GM13976 (cell line): ENCODE data around the gene CCDC88B.
"Not testable (repeated sequence)": the region's sequence is repeated elsewhere in the genome, so short reads cannot be mapped to it uniquely, and the experiment has no call there.

ENCODE experiments used
- DNase-seq: peaks from one replicate; pipeline ENCODE4 v3.0.0; 2012; ENCODE audit warnings: low spot score
- in situ Hi-C: fragments of 300-500 bp; cut with MboI; formaldehyde crosslinking; loops from one replicate; pipeline ENCODE4 v1.12.0; 2022; ENCODE audit warnings: low sequenced_read_pairs, mixed read lengths, inconsistent platforms; ENCODE audit not compliant: unreplicated experiment
- TF ChIP-seq, protein P1 (sequence below): IDR thresholded peaks from 2 replicates; pipeline ENCODE4 v1.5.1; 2012; ENCODE audit warnings: borderline replicate concordance, mild to moderate bottlenecking; ENCODE audit not compliant: insufficient read depth; ENCODE audit errors: extremely low read depth, missing control alignments, control extremely low read depth

Gene CCDC88B

DNA sequence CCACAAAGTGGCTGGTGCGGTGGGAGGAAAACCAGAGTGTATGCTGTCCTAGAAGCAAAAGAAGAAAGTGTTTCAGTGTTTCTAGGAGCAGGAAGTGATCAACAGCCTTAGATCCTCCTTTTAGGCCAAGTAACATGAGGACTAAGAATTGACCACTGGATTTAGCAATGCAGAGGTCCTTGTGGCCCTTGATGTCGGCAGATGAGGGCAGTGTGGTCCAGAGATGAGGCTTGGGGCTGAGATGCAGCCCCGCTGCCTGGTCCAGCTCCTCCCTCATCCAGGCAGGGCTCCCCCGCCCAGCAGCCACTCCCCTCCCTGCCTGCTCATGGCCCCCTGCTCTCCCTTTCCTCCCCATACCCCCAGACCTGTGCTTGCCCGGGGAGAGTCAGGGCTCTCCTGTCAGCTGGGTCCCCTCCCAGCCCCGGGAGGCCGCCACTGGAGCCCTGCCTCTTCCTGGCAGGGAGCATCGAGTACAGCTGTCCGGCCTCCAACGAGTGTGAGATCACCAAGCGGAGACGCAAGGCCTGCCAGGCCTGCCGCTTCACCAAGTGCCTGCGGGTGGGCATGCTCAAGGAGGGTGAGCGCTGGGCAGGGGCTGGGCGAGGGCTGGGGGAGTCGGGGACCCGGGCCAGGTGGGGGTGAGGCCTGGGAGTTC, 26.4 kb upstream of the CCDC88B start:
- DNase-seq, result no peak
- in situ Hi-C loops, result no loop called here
- TF ChIP-seq, protein P1, sequence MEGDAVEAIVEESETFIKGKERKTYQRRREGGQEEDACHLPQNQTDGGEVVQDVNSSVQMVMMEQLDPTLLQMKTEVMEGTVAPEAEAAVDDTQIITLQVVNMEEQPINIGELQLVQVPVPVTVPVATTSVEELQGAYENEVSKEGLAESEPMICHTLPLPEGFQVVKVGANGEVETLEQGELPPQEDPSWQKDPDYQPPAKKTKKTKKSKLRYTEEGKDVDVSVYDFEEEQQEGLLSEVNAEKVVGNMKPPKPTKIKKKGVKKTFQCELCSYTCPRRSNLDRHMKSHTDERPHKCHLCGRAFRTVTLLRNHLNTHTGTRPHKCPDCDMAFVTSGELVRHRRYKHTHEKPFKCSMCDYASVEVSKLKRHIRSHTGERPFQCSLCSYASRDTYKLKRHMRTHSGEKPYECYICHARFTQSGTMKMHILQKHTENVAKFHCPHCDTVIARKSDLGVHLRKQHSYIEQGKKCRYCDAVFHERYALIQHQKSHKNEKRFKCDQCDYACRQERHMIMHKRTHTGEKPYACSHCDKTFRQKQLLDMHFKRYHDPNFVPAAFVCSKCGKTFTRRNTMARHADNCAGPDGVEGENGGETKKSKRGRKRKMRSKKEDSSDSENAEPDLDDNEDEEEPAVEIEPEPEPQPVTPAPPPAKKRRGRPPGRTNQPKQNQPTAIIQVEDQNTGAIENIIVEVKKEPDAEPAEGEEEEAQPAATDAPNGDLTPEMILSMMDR, result no peak

GRCh38 chr11:64314146-64314804, 25.7 kb upstream of the CCDC88B start:
- in situ Hi-C loops, result no loop called here
- TF ChIP-seq, protein P1, result no peak
- DNase-seq, result no peak

DNA sequence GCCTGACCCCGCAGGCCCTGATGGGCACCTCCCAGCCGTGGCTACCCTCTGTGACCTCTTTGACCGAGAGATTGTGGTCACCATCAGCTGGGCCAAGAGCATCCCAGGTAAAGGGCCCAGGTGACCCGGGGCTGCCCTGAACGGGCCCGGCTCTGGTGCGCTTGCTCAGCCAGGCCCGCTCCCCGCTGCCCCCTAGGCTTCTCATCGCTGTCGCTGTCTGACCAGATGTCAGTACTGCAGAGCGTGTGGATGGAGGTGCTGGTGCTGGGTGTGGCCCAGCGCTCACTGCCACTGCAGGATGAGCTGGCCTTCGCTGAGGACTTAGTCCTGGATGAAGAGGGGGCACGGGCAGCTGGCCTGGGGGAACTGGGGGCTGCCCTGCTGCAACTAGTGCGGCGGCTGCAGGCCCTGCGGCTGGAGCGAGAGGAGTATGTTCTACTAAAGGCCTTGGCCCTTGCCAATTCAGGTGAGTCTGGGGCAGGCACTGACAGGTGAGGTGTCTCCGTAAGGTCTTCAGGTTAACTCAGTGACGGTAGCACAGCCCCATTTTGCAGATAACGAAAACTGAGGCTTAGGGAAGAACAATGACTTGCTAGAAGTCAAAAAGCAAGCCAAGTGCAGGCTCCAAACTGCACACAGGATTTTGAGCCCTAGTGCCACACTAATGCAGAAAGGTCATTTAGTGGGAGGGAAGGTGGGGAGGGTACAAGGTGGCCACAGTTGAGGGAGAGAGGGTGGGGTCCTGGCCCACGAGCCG, 25.0 kb upstream of the CCDC88B start:
- DNase-seq, result no peak
- in situ Hi-C loops, result no loop called here
- TF ChIP-seq, protein P1, result no peak

DNA sequence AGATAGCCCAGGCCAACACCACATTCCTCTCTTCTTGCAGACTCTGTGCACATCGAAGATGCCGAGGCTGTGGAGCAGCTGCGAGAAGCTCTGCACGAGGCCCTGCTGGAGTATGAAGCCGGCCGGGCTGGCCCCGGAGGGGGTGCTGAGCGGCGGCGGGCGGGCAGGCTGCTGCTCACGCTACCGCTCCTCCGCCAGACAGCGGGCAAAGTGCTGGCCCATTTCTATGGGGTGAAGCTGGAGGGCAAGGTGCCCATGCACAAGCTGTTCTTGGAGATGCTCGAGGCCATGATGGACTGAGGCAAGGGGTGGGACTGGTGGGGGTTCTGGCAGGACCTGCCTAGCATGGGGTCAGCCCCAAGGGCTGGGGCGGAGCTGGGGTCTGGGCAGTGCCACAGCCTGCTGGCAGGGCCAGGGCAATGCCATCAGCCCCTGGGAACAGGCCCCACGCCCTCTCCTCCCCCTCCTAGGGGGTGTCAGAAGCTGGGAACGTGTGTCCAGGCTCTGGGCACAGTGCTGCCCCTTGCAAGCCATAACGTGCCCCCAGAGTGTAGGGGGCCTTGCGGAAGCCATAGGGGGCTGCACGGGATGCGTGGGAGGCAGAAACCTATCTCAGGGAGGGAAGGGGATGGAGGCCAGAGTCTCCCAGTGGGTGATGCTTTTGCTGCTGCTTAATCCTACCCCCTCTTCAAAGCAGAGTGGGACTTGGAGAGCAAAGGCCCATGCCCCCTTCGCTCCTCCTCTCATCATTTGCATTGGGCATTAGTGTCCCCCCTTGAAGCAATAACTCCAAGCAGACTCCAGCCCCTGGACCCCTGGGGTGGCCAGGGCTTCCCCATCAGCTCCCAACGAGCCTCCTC, 24.1 kb upstream of the CCDC88B start:
- in situ Hi-C loops, DNase-seq: not testable (repeated sequence)

- DNase-seq, result no peak
- TF ChIP-seq, protein P1, result no peak
- in situ Hi-C loops, result no loop called here
Measured at GRCh38 chr11:64316672-64317324, 23.2 kb upstream of the CCDC88B start.

GRCh38 chr11:64317325-64317960, 22.6 kb upstream of the CCDC88B start, which contains the start of gene TRMT112:
TRMT112 (minus strand) TSS chr11:64317559; CDS start chr11:64317526, 33 bp downstream.
- TF ChIP-seq, protein P1, result no peak
- in situ Hi-C loops, result no loop called here
- DNase-seq, result peak; percentile 93
